KMS-11 (cell line): ENCODE results near the gene CHP1.
"Not testable (repeated sequence)": the region's sequence is repeated elsewhere in the genome, so short reads cannot be mapped to it uniquely, and the experiment has no call there.

Experiments used
- H2AFZ ChIP-seq: fragments of 200-600 bp; sonication (generic); 2 replicates; pipeline ENCODE4 v1.6.1; 2016; ENCODE audit warnings: antibody characterized with exemption, mixed run types, low read depth
- H3K27ac ChIP-seq: fragments of 200-600 bp; sonication (generic); 2 replicates; pipeline ENCODE4 v1.6.1; 2016; ENCODE audit warnings: mild to moderate bottlenecking, mixed run types
- H3K27me3 ChIP-seq: fragments of 200-600 bp; sonication (generic); 2 replicates; pipeline ENCODE4 v1.6.1; 2017; ENCODE audit warnings: mild to moderate bottlenecking, low read depth, mixed run types, moderate library complexity; ENCODE audit not compliant: insufficient read depth
- H3K36me3 ChIP-seq: fragments of 200-600 bp; sonication (generic); 2 replicates; pipeline ENCODE4 v1.6.1; 2017; ENCODE audit warnings: mild to moderate bottlenecking, mixed run types; ENCODE audit not compliant: insufficient read depth
- H3K4me1 ChIP-seq: fragments of 200-600 bp; sonication (generic); 2 replicates; pipeline ENCODE4 v1.6.1; 2016; ENCODE audit warnings: mild to moderate bottlenecking, low read depth, mixed run types; ENCODE audit not compliant: poor library complexity, severe bottlenecking
- H3K4me2 ChIP-seq: fragments of 200-600 bp; sonication (generic); 2 replicates; pipeline ENCODE4 v1.7.0; 2016; ENCODE audit warnings: mild to moderate bottlenecking, mixed run types
- H3K4me3 ChIP-seq: fragments of 200-600 bp; sonication (generic); IDR thresholded peaks from 2 replicates; pipeline ENCODE4 v1.6.1; 2017; ENCODE audit warnings: low read depth, low read length, mixed read lengths; ENCODE audit not compliant: insufficient read depth
- H3K79me2 ChIP-seq: fragments of 200-600 bp; sonication (generic); 2 replicates; pipeline ENCODE4 v1.6.1; 2016; ENCODE audit warnings: low read depth, mixed run types; ENCODE audit not compliant: insufficient read depth
- H3K9ac ChIP-seq: fragments of 200-600 bp; sonication (generic); 2 replicates; pipeline ENCODE4 v1.6.1; 2016; ENCODE audit warnings: mild to moderate bottlenecking, mixed run types
- H4K20me1 ChIP-seq: fragments of 200-600 bp; sonication (generic); 2 replicates; pipeline ENCODE4 v1.6.1; 2016; ENCODE audit warnings: mild to moderate bottlenecking, mixed run types; ENCODE audit not compliant: insufficient read depth
- TF ChIP-seq, protein P1 (sequence below): fragments of 200-600 bp; sonication (generic); conservative IDR thresholded peaks from 2 replicates; pipeline ENCODE4 v1.6.1; 2017; ENCODE audit warnings: low read depth, mild to moderate bottlenecking, antibody characterized with exemption, low read length, moderate library complexity, mixed read lengths

The CHP1 gene

GRCh38 chr15:41256577-41257038 lies 25.5 kb downstream of the CHP1 start:
- no peaks in the 10 kb centered on the region for H3K4me1 ChIP-seq
- no peak overlapping the region for H3K4me3 ChIP-seq
- no peak overlapping the region for H2AFZ ChIP-seq
- no peaks in the 10 kb centered on the region for H3K79me2 ChIP-seq
- TF ChIP-seq, protein P1, sequence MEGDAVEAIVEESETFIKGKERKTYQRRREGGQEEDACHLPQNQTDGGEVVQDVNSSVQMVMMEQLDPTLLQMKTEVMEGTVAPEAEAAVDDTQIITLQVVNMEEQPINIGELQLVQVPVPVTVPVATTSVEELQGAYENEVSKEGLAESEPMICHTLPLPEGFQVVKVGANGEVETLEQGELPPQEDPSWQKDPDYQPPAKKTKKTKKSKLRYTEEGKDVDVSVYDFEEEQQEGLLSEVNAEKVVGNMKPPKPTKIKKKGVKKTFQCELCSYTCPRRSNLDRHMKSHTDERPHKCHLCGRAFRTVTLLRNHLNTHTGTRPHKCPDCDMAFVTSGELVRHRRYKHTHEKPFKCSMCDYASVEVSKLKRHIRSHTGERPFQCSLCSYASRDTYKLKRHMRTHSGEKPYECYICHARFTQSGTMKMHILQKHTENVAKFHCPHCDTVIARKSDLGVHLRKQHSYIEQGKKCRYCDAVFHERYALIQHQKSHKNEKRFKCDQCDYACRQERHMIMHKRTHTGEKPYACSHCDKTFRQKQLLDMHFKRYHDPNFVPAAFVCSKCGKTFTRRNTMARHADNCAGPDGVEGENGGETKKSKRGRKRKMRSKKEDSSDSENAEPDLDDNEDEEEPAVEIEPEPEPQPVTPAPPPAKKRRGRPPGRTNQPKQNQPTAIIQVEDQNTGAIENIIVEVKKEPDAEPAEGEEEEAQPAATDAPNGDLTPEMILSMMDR: no peak
- no peak overlapping the region for H3K4me2 ChIP-seq
- H3K9ac ChIP-seq: no peak overlapping the region
- no peaks in the 10 kb centered on the region for H4K20me1 ChIP-seq
- H3K27me3 ChIP-seq: no peaks in the 10 kb centered on the region
- no peaks in the 10 kb centered on the region for H3K36me3 ChIP-seq
- no peak overlapping the region for H3K27ac ChIP-seq

- no peaks in the 10 kb centered on the region for H3K27me3 ChIP-seq
- no peaks in the 10 kb centered on the region for H4K20me1 ChIP-seq
- TF ChIP-seq, protein P1: no peak
- no peak overlapping the region for H2AFZ ChIP-seq
- no peak overlapping the region for H3K4me2 ChIP-seq
- no peak overlapping the region for H3K27ac ChIP-seq
- no peaks in the 10 kb centered on the region for H3K4me1 ChIP-seq
- no peaks in the 10 kb centered on the region for H3K36me3 ChIP-seq
- H3K4me3 ChIP-seq: no peak overlapping the region
- no peak overlapping the region for H3K9ac ChIP-seq
- no peaks in the 10 kb centered on the region for H3K79me2 ChIP-seq
These were observed 27.8 kb downstream of the CHP1 start for GRCh38 chr15:41258750-41259471.

- no peak overlapping the region for H3K27ac ChIP-seq
- TF ChIP-seq, protein P1: no peak
- H3K27me3 ChIP-seq: no peaks in the 10 kb centered on the region
- no peak overlapping the region for H2AFZ ChIP-seq
- no peaks in the 10 kb centered on the region for H3K79me2 ChIP-seq
- H3K36me3 ChIP-seq: no peaks in the 10 kb centered on the region
- H3K4me1 ChIP-seq: no peaks in the 10 kb centered on the region
- H3K4me2 ChIP-seq: no peak overlapping the region
- H3K4me3 ChIP-seq: no peak overlapping the region
- no peak overlapping the region for H3K9ac ChIP-seq
- H4K20me1 ChIP-seq: no peaks in the 10 kb centered on the region
These were observed 28.6 kb downstream of the CHP1 start for GRCh38 chr15:41259546-41260189.

- not testable (repeated sequence) for H3K36me3 ChIP-seq
These were observed 29.9 kb downstream of the CHP1 start for GRCh38 chr15:41260924-41261323.

DNA sequence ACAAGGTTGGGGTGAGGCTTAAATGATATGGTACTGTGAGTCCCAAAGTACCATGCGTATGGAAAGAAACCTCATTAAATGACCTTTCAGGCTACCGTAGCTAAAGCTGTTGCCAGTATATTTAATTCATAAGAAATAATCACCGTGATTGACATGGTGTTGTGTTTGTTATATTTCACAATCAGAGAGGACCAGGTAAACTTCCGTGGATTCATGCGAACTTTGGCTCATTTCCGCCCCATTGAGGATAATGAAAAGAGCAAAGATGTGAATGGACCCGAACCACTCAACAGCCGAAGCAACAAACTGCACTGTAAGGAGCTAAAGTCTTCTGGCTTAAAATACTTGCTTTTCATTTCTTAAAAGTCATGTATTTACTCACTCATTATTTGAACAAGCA lies 31.5 kb downstream of the CHP1 start:
- H3K4me1 ChIP-seq: no peaks in the 10 kb centered on the region
- H3K4me3 ChIP-seq: no peak overlapping the region
- no peaks in the 10 kb centered on the region for H4K20me1 ChIP-seq
- no peak overlapping the region for H3K27ac ChIP-seq
- no peak overlapping the region for H3K9ac ChIP-seq
- H3K4me2 ChIP-seq: no peak overlapping the region
- TF ChIP-seq, protein P1: no peak
- no peaks in the 10 kb centered on the region for H3K27me3 ChIP-seq
- no peaks in the 10 kb centered on the region for H3K79me2 ChIP-seq
- H3K36me3 ChIP-seq: no peaks in the 10 kb centered on the region
- no peak overlapping the region for H2AFZ ChIP-seq

More at GRCh38 chr15:41260924-41261323, 29.9 kb downstream of the CHP1 start:
- H4K20me1 ChIP-seq, H3K27ac ChIP-seq, H3K9ac ChIP-seq, H3K4me3 ChIP-seq, H3K4me1 ChIP-seq, H3K4me2 ChIP-seq, H3K79me2 ChIP-seq, H2AFZ ChIP-seq, H3K27me3 ChIP-seq: not testable (repeated sequence)
